Measurements from ENCODE around the gene SPATS2. TPM values are rescaled to one million over a fixed set of nuclear protein-coding genes. Genes with fewer than 3 reads are reported as not detected.

Gene SPATS2
- total RNA-seq, 1 experiment from 2014 or later = 56.3 TPM

- in situ Hi-C loops (cut with HindIII; ENCODE audit: low pct_unique_long_range_greater_than_20kb, low sequenced_read_pairs) = no loop called here
- ChIA-PET CTCF (no interaction called here), POLR2A (interaction anchor here (0.5 kb wide), 1 partner anchor 625 kb away, joined by 3 read pairs; no protein-coding TSS in a partner anchor)
- no peak for DNase-seq (ENCODE audit: low read depth, low spot score)
- Histone ChIP-seq H3K27ac (ENCODE audit: low read length) (no peak overlapping the region), H3K27me3 (ENCODE audit: control insufficient read depth, insufficient read depth, low read length) (no peaks in the 10 kb centered on the region), H3K4me1 (ENCODE audit: control insufficient read depth, insufficient read depth, low read length) (no peaks in the 10 kb centered on the region), H3K9me3 (ENCODE audit: control insufficient read depth, insufficient read depth, low read depth, low read length) (no peaks in the 10 kb centered on the region), H3K36me3 (ENCODE audit: control insufficient read depth, insufficient read depth, low read length) (no peaks in the 10 kb centered on the region; the same call in 1 of the 2 replicates), H3K4me3 (ENCODE audit: low read depth in 2 of 2, low read length in 2 of 2) (no peak overlapping the region)
- TF ChIP-seq REST (IDR thresholded peaks at IDR 0.05; ENCODE audit: insufficient read depth in 1 of 2, low read depth in 2 of 2, low read length in 1 of 2) (no peak), POLR2AphosphoS5 (IDR thresholded peaks at IDR 0.05; ENCODE audit: low read depth, low read length) (no peak), TCF7L2 (IDR thresholded peaks at IDR 0.05; ENCODE audit: low read depth, low read length) (no peak), SIN3A (IDR thresholded peaks at IDR 0.05; ENCODE audit: borderline replicate concordance, insufficient read depth, low read depth, low read length) (no peak), CTCF (IDR thresholded peaks at IDR 0.05) (no peak)
- no peak for ATAC-seq
- intact Hi-C loops (cut with micrococcal nuclease; ENCODE audit: unreplicated experiment) = no loop called here
- BruUV-seq (replicated peaks) = no TSS peak
These were observed 191.3 kb downstream of the SPATS2 start for GRCh38 chr12:49558526-49558925.

- Histone ChIP-seq H3K4me1 (ENCODE audit: control insufficient read depth, insufficient read depth, low read length) (no peaks in the 10 kb centered on the region), H3K9me3 (ENCODE audit: control insufficient read depth, insufficient read depth, low read depth, low read length) (no peaks in the 10 kb centered on the region), H3K36me3 (ENCODE audit: control insufficient read depth, insufficient read depth, low read length) (no peaks in the 10 kb centered on the region; the same call in 1 of the 2 replicates), H3K4me3 (ENCODE audit: low read depth in 2 of 2, low read length in 2 of 2) (no peak overlapping the region), H3K27me3 (ENCODE audit: control insufficient read depth, insufficient read depth, low read length) (no peaks in the 10 kb centered on the region), H3K27ac (ENCODE audit: low read length) (no peak overlapping the region)
- ChIA-PET POLR2A (no interaction called here), CTCF (no interaction called here)
- no peak for DNase-seq (ENCODE audit: low read depth, low spot score)
- TF ChIP-seq REST (IDR thresholded peaks at IDR 0.05; ENCODE audit: insufficient read depth in 1 of 2, low read depth in 2 of 2, low read length in 1 of 2) = no peak
- TF ChIP-seq POLR2AphosphoS5 (IDR thresholded peaks at IDR 0.05; ENCODE audit: low read depth, low read length) = no peak
- no peak for TF ChIP-seq TCF7L2 (IDR thresholded peaks at IDR 0.05; ENCODE audit: low read depth, low read length)
- TF ChIP-seq SIN3A (IDR thresholded peaks at IDR 0.05; ENCODE audit: borderline replicate concordance, insufficient read depth, low read depth, low read length) = no peak
- TF ChIP-seq CTCF (IDR thresholded peaks at IDR 0.05) = no peak
- in situ Hi-C loops (cut with HindIII; ENCODE audit: low pct_unique_long_range_greater_than_20kb, low sequenced_read_pairs) = no loop called here
- no TSS peak for BruUV-seq (replicated peaks)
- no peak for ATAC-seq
- intact Hi-C loops (cut with micrococcal nuclease; ENCODE audit: unreplicated experiment) = no loop called here
These were observed 191.9 kb downstream of the SPATS2 start for GRCh38 chr12:49559011-49559675.

Data from Panc1 (cell line).